Fibroblast of peridontal ligament (primary cell): ENCODE data around the gene PCDHA5.
A peak's percentile ranks its signal among the peaks of the same experiment; 100 is the strongest.
"Not testable (repeated sequence)": the region's sequence is repeated elsewhere in the genome, so short reads cannot be mapped to it uniquely, and the experiment has no call there.

Source experiments
- DNase-seq: peaks from one replicate; pipeline ENCODE4 v3.0.0-alpha.2; 2010; ENCODE audit errors: extremely low read depth

Gene PCDHA5

GRCh38 chr5:140821375-140822280 lies at the start of gene PCDHA5:
Gene PCDHA5, plus strand, starts transcription at chr5:140821613.
- DNase-seq, result no peak

GRCh38 chr5:140780512-140780911 lies 40.9 kb upstream of the PCDHA5 start:
- no peak for DNase-seq

DNA sequence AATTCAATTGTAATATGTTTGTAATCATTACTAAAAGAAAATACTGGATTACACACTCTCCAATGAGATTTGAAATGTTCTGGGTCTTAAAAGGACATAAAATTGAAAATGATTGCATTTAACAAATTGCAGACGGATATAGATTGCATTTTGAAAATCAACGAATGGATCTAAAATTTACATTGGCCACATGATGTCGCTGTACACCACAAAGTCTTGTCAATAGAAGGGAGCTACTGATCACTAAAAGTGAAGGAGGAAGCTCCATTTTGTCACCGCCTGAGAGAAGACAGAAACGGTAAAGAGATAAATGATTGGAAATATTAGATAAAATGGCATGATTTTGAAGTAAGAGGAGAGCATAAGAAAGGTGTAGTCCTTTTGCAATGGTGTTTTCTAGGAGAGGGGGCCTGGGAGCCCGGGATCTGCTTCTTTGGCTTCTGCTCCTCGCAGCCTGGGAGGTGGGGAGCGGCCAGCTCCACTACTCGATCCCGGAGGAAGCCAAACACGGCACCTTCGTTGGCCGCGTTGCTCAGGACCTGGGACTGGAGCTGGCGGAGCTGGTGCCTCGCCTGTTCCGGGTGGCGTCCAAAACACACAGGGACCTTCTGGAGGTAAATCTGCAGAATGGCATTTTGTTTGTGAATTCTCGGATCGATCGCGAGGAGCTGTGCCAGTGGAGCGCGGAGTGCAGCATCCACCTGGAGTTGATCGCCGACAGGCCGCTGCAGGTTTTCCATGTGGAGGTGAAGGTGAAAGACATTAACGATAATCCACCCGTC lies 35.3 kb upstream of the PCDHA5 start, which contains the start of gene PCDHA1:
PCDHA1 (plus strand) TSS at position 236 of the 782 bp plus-strand sequence.
- peak; percentile 0 for DNase-seq

DNA sequence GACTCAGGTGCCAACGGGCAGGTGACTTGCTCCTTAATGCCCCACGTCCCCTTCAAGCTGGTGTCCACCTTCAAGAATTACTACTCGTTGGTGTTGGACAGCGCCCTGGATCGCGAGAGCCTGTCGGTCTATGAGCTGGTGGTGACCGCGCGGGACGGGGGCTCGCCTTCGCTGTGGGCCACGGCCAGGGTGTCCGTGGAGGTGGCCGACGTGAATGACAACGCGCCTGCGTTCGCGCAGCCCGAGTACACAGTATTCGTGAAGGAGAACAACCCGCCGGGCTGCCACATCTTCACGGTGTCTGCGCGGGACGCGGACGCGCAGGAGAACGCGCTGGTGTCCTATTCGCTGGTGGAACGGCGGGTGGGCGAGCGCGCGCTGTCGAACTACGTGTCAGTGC lies 34.0 kb upstream of the PCDHA5 start:
- not testable (repeated sequence) for DNase-seq

DNA sequence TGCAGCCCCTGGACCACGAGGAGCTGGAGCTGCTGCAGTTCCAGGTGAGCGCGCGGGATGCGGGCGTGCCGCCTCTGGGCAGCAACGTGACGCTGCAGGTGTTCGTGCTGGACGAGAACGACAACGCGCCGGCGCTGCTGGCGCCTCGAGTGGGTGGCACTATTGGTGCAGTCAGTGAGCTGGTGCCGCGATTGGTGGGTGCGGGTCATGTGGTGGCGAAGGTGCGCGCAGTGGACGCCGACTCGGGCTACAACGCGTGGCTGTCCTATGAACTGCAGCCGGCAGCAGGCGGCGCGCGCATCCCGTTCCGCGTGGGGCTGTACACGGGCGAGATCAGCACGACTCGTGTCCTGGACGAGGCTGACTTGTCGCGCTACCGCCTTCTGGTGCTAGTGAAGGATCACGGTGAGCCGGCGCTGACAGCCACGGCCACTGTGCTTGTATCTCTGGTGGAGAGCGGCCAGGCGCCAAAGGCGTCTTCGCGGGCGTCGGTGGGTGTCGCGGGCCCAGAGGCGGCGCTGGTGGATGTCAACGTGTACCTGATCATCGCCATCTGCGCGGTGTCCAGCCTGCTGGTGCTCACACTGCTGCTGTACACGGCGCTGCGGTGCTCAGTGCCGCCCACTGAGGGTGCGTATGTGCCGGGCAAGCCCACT lies 33.4 kb upstream of the PCDHA5 start:
- DNase-seq, result not testable (repeated sequence)

GRCh38 chr5:140791089-140791488 lies 30.3 kb upstream of the PCDHA5 start:
- no peak for DNase-seq

GRCh38 chr5:140794595-140795258 lies 26.7 kb upstream of the PCDHA5 start, which contains the start of gene PCDHA2:
Gene PCDHA2, plus strand, starts transcription at chr5:140794852.
- DNase-seq, result peak; percentile 20

DNA sequence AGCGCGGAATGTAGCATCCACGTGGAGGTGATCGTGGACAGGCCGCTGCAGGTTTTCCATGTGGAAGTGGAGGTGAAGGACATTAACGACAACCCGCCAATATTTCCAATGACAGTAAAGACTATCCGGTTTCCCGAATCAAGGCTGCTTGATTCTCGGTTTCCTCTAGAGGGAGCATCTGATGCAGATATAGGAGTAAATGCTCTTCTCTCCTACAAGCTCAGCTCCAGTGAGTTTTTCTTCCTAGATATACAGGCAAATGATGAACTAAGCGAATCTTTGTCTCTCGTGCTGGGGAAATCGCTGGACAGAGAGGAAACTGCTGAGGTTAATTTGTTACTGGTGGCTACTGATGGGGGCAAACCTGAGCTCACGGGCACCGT lies 26.2 kb upstream of the PCDHA5 start:
- DNase-seq, result peak; percentile 1

DNA sequence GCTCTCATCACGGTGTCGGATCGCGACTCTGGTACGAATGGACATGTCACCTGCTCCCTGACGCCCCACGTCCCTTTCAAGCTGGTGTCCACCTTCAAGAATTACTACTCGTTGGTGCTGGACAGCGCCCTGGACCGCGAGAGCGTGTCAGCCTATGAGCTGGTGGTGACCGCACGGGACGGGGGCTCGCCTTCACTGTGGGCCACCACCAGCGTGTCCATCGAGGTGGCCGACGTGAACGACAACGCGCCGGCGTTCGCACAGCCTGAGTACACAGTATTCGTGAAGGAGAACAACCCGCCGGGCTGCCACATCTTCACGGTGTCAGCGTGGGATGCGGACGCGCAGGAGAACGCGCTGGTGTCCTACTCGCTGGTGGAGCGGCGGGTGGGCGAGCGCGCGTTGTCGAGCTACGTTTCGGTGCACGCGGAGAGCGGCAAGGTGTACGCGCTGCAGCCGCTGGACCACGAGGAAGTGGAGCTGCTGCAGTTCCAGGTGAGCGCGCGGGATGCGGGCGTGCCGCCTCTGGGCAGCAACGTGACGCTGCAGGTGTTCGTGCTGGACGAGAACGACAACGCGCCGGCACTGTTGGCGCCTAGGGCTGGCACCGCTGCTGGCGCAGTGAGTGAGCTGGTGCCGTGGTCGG lies 25.2 kb upstream of the PCDHA5 start:
- DNase-seq, result not testable (repeated sequence)

DNA sequence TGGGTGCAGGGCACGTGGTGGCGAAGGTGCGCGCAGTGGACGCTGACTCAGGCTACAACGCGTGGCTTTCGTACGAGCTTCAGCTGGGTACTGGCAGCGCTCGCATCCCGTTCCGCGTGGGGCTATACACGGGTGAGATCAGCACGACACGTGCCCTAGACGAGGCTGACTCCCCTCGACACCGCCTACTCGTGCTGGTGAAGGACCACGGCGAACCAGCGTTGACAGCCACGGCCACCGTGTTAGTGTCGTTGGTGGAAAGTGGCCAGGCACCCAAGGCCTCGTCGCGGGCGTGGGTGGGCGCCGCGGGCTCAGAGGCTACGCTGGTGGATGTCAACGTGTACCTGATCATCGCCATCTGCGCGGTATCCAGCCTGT lies 24.7 kb upstream of the PCDHA5 start:
- DNase-seq, result no peak

DNA sequence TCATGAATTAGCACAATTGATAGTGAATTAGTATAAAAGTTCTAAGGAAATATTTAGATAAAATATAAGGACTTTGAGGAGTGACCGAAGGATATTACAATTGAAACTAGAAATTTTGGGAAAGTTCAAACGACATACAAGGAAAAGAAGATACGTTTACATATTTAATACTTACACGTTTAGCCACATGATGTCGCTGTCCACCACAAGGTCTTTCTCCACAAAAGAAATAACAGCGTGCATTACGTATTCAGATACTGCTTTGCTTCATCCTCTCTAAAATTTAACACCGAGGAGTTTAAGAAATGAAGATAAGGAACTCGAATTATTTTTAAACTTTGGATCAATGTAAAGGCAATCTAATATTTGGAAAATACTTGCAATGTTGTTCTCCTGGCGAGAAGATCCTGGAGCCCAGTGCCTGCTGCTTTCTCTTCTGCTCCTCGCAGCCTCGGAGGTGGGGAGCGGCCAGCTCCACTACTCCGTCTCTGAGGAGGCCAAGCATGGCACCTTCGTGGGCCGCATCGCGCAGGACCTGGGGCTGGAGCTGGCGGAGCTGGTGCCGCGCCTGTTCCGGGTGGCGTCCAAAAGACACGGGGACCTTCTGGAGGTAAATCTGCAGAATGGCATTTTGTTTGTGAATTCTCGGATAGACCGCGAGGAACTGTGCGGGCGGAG lies 20.5 kb upstream of the PCDHA5 start, which contains the start of gene PCDHA3:
PCDHA3 (plus strand) TSS at position 242 of the 678 bp plus-strand sequence.
- DNase-seq, result peak; percentile 37

DNA sequence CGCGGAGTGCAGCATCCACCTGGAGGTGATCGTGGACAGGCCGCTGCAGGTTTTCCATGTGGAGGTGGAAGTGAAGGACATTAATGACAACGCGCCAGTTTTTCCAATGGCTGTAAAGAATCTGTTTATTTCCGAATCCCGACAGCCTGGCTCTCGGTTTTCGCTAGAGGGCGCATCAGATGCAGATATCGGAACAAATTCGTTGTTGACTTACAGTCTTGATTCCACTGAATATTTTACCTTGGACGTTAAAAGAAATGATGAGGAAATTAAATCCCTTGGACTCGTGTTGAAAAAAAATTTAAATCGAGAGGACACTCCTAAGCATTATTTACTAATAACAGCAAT lies 19.9 kb upstream of the PCDHA5 start:
- no peak for DNase-seq

DNA sequence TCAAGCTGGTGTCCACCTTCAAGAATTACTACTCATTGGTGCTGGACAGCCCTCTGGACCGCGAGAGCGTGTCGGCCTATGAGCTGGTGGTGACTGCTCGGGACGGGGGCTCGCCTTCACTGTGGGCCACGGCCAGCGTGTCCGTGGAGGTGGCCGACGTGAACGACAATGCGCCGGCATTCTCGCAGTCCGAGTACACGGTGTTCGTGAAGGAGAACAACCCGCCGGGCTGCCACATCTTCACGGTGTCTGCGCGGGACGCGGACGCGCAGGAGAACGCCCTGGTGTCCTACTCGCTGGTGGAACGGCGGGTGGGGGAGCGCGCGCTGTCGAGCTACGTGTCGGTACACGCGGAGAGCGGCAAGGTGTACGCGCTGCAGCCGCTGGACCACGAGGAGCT lies 19.0 kb upstream of the PCDHA5 start:
- not testable (repeated sequence) for DNase-seq

DNA sequence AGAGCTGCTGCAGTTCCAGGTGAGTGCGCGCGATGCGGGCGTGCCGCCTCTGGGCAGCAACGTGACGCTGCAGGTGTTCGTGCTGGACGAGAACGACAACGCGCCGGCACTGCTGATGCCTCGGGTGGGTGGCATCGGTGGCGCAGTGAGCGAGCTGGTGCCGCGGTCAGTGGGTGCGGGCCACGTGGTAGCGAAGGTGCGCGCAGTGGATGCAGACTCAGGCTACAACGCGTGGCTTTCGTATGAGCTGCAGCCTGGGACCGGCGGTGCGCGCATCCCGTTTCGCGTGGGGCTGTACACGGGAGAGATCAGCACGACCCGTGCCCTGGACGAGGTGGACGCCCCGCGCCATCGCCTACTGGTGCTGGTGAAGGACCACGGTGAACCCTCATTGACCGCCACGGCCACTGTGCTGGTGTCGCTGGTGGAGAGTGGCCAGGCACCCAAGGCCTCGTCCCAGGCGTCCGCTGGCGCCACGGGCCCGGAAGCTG lies 18.6 kb upstream of the PCDHA5 start:
- no peak for DNase-seq

- peak; percentile 18 for DNase-seq
These were observed 14.3 kb upstream of the PCDHA5 start, which contains the start of gene PCDHA4 for GRCh38 chr5:140806834-140807775. Gene PCDHA4, plus strand, starts transcription at chr5:140807068.

DNA sequence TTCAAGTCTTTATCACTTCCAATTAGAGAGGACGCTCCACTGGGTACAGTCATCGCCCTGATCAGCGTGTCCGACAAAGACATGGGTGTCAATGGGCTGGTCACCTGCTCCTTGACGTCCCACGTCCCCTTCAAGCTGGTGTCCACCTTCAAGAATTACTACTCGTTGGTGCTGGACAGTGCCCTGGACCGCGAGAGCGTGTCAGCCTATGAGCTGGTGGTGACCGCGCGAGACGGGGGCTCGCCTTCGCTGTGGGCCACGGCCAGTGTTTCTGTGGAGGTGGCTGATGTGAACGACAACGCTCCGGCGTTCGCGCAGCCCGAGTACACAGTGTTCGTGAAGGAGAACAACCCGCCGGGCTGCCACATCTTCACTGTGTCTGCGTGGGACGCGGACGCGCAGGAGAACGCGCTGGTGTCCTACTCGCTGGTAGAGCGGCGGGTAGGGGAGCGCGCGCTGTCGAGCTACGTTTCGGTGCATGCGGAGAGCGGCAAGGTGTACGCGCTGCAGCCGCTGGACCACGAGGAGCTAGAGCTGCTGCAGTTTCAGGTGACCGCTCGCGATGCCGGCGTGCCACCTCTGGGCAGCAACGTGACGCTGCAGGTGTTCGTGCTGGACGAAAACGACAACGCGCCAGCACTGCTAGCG lies 13.0 kb upstream of the PCDHA5 start:
- DNase-seq, result not testable (repeated sequence)

GRCh38 chr5:140808889-140809291 lies 12.5 kb upstream of the PCDHA5 start:
- no peak for DNase-seq

- no peak for DNase-seq
These were observed 842 bp downstream of the PCDHA5 start for GRCh38 chr5:140822281-140822629.

DNA sequence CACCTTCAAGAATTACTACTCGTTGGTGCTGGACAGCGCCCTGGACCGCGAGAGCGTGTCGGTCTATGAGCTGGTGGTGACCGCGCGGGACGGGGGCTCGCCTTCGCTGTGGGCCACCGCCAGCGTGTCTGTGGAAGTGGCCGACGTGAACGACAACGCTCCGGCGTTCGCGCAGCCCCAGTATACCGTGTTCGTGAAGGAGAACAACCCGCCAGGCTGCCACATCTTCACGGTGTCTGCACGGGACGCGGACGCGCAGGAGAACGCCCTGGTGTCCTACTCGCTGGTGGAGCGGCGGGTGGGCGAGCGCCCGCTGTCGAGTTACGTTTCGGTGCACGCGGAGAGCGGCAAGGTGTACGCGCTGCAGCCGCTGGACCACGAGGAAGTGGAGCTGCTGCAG lies 1.6 kb downstream of the PCDHA5 start:
- DNase-seq, result not testable (repeated sequence)
